Measurements from ENCODE around the gene TENM4. TPM values are rescaled to one million over a fixed set of nuclear protein-coding genes. Genes with fewer than 3 reads are reported as not detected.

TENM4 gene
- polyA plus RNA-seq, 2 of the 4 experiments (the other 2 are of a cell fraction): 0.06 to 0.31 TPM

- TF ChIP-seq, protein P1, sequence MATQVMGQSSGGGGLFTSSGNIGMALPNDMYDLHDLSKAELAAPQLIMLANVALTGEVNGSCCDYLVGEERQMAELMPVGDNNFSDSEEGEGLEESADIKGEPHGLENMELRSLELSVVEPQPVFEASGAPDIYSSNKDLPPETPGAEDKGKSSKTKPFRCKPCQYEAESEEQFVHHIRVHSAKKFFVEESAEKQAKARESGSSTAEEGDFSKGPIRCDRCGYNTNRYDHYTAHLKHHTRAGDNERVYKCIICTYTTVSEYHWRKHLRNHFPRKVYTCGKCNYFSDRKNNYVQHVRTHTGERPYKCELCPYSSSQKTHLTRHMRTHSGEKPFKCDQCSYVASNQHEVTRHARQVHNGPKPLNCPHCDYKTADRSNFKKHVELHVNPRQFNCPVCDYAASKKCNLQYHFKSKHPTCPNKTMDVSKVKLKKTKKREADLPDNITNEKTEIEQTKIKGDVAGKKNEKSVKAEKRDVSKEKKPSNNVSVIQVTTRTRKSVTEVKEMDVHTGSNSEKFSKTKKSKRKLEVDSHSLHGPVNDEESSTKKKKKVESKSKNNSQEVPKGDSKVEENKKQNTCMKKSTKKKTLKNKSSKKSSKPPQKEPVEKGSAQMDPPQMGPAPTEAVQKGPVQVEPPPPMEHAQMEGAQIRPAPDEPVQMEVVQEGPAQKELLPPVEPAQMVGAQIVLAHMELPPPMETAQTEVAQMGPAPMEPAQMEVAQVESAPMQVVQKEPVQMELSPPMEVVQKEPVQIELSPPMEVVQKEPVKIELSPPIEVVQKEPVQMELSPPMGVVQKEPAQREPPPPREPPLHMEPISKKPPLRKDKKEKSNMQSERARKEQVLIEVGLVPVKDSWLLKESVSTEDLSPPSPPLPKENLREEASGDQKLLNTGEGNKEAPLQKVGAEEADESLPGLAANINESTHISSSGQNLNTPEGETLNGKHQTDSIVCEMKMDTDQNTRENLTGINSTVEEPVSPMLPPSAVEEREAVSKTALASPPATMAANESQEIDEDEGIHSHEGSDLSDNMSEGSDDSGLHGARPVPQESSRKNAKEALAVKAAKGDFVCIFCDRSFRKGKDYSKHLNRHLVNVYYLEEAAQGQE (IDR thresholded peaks at IDR 0.05): no peak
- TF ChIP-seq KDM1A (IDR thresholded peaks at IDR 0.05; ENCODE audit: low read depth) (no peak), RNF2 (IDR thresholded peaks at IDR 0.05; ENCODE audit: borderline replicate concordance, low read depth) (no peak)
These were observed 673.5 kb downstream of the TENM4 start (continued) for GRCh38 chr11:78767027-78767932.

DNA sequence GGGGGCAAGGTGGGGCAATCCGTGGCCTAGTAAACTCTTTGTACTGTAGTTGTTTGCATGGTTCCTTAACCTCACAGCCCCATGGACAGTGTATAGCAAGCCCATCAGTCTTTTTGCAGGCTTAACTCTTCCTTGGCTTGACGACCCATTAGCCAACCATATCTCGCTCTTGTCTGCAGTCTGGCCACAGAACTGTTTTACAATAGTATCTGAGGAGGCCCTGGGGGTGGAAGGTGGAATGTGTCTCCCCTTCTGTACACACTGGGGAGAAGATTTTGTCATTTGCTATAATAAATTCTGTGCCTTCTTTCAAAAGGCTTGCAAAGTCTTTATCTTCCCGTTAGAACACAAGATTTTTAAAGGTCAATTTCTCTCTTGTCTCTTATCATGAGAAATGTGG lies 675.9 kb downstream of the TENM4 start:
- no peaks in the 10 kb centered on the region for H3K4me1 ChIP-seq
- H3K9me3 ChIP-seq: no peaks in the 10 kb centered on the region
- H3K4me3 ChIP-seq: no peak overlapping the region
- ChIA-PET CTCF (interaction anchor here (0.6 kb wide), 1 partner anchor 20 kb away, joined by 3 read pairs; no protein-coding TSS in a partner anchor), POLR2A (no interaction called here)
- H3K4me2 ChIP-seq: no peak overlapping the region
- DNase-seq (ENCODE audit: low read depth in 1 of 2, low spot score in 1 of 2) (no peak), ATAC-seq (no peak), FAIRE-seq (no peak)
- no peak for TF ChIP-seq SREBF2 (IDR thresholded peaks at IDR 0.05)
- no peak for TF ChIP-seq MAZ (IDR thresholded peaks at IDR 0.05; ENCODE audit: borderline replicate concordance, low read depth, low read length)
- TF ChIP-seq PBX3 (IDR thresholded peaks at IDR 0.05): no peak
- no peak for TF ChIP-seq CBX2 (IDR thresholded peaks at IDR 0.05; ENCODE audit: borderline replicate concordance, low read depth)
- TF ChIP-seq KDM1A (IDR thresholded peaks at IDR 0.05; ENCODE audit: low read depth): no peak
- H3K27ac ChIP-seq: no peak overlapping the region
- 32% methylated on average over 4 of the region's 4 CpGs for WGBS (ENCODE audit: missing lambda C conversion rate)

DNA sequence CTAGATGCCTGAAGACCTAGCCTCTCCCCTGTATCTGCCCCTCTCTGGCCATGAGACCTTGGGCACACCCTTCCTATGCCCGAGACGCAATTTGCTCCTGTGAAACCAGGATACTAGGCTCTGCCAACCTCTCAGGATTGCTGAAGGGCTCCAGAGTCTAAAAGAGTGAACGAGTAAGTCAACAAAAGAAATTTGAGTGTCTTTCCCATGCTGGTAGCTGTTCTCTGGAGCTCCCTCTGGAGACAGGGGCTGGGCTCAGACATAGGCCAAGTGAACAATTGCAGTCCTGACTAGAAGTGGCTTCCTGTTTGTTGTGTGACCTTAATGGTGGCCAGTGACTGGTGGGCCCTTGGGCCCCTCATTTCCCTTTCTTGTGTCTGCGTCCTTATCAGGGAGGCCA lies 677.2 kb downstream of the TENM4 start:
- DNase-seq (ENCODE audit: low read depth in 1 of 2, low spot score in 1 of 2) (no peak), ATAC-seq (no peak), FAIRE-seq (no peak)
- Histone ChIP-seq H3K4me3 (no peak overlapping the region), H3K4me2 (no peak overlapping the region), H3K4me1 (no peaks in the 10 kb centered on the region), H3K27ac (no peak overlapping the region), H3K9me3 (no peaks in the 10 kb centered on the region)
- POLR2A ChIA-PET: no interaction called here
- WGBS (ENCODE audit: missing lambda C conversion rate): 63% methylated on average over 3 of the region's 4 CpGs
- CTCF ChIA-PET: interaction anchor here (0.7 kb wide), 1 partner anchor 498 kb away, joined by 3 read pairs; no protein-coding TSS in a partner anchor
- no peak for TF ChIP-seq EHF (CRISPR knock-in tag; IDR thresholded peaks at IDR 0.05)
- TF ChIP-seq MYC (IDR thresholded peaks at IDR 0.05; ENCODE audit: borderline replicate concordance, low read length): no peak
- no peak for TF ChIP-seq PBX3 (IDR thresholded peaks at IDR 0.05)
- TF ChIP-seq RARB (CRISPR knock-in tag; IDR thresholded peaks at IDR 0.05): no peak
- no peak for TF ChIP-seq POLR2AphosphoS2 (conservative IDR thresholded peaks at IDR 0.05; ENCODE audit: low read length)
- no peak for TF ChIP-seq MAFK (IDR thresholded peaks at IDR 0.05; ENCODE audit: partially characterized antibody)
- no peak for TF ChIP-seq SMC3 (IDR thresholded peaks at IDR 0.05)
- TF ChIP-seq CHD4 (IDR thresholded peaks at IDR 0.05; ENCODE audit: borderline replicate concordance): no peak
- TF ChIP-seq SREBF2 (IDR thresholded peaks at IDR 0.05): no peak
- no peak for TF ChIP-seq CBX2 (IDR thresholded peaks at IDR 0.05; ENCODE audit: borderline replicate concordance, low read depth)
- no peak for TF ChIP-seq TP53 (CRISPR knock-in tag; IDR thresholded peaks at IDR 0.05)
- TF ChIP-seq HEYL (CRISPR knock-in tag; IDR thresholded peaks at IDR 0.05): no peak
- TF ChIP-seq USF2 (IDR thresholded peaks at IDR 0.05): no peak
- TF ChIP-seq JUNB (IDR thresholded peaks at IDR 0.05): no peak
- no peak for TF ChIP-seq NFE2L2 (conservative IDR thresholded peaks at IDR 0.05; ENCODE audit: low read length)
